SK-N-DZ (cell line): ENCODE measurements around the gene MAB21L3.
A peak's percentile ranks its signal among the peaks of the same experiment; 100 is the strongest.

Experiments used
- DNase-seq: peaks from one replicate; pipeline ENCODE4 v3.0.0-alpha.2; 2015; ENCODE audit warnings: low spot score

The MAB21L3 gene

GRCh38 chr1:116164604-116165368, 53.6 kb downstream of the MAB21L3 start:
- peak; percentile 21 for DNase-seq

GRCh38 chr1:116165572-116165971, 54.4 kb downstream of the MAB21L3 start:
- DNase-seq: no peak

GRCh38 chr1:116166011-116166571, 54.9 kb downstream of the MAB21L3 start:
- no peak for DNase-seq

- no peak for DNase-seq
Observed at GRCh38 chr1:116166655-116167054, 55.5 kb downstream of the MAB21L3 start.

GRCh38 chr1:116167625-116168276, 56.6 kb downstream of the MAB21L3 start:
- DNase-seq: no peak

GRCh38 chr1:116168277-116169032, 57.3 kb downstream of the MAB21L3 start:
- DNase-seq: no peak

- no peak for DNase-seq
Observed at GRCh38 chr1:116169898-116170297, 58.7 kb downstream of the MAB21L3 start.

- DNase-seq: no peak
Observed at GRCh38 chr1:116170721-116171589, 59.8 kb downstream of the MAB21L3 start.

- DNase-seq: no peak
Observed at GRCh38 chr1:116172666-116173065, 61.5 kb downstream of the MAB21L3 start.

GRCh38 chr1:116175611-116176010, 64.4 kb downstream of the MAB21L3 start:
- DNase-seq: no peak

GRCh38 chr1:116176306-116176789, 65.1 kb downstream of the MAB21L3 start:
- no peak for DNase-seq

- DNase-seq: no peak
Observed at GRCh38 chr1:116177861-116178260, 66.7 kb downstream of the MAB21L3 start.

GRCh38 chr1:116178837-116179236, 67.6 kb downstream of the MAB21L3 start:
- no peak for DNase-seq

GRCh38 chr1:116179419-116179818, 68.2 kb downstream of the MAB21L3 start:
- DNase-seq: no peak

- DNase-seq: no peak
Observed at GRCh38 chr1:116179964-116180363, 68.8 kb downstream of the MAB21L3 start.

GRCh38 chr1:116182019-116182714, 71.0 kb downstream of the MAB21L3 start:
- DNase-seq: no peak
